GM21381 (cell line): ENCODE data around the gene CYP3A7.
"Not testable (repeated sequence)": the region's sequence is repeated elsewhere in the genome, so short reads cannot be mapped to it uniquely, and the experiment has no call there.

Experiments used
- ATAC-seq: cut with Tn5 transposase; IDR thresholded peaks from one replicate; pipeline ENCODE4 v1.9.1; 2021; ENCODE audit warnings: mild to moderate bottlenecking, moderate library complexity; ENCODE audit not compliant: unreplicated experiment

The CYP3A7 gene

GRCh38 chr7:99734987-99735386 is at the start of gene CYP3A7:
CYP3A7 (minus strand) TSS chr7:99735196; CDS start chr7:99735093, 103 bp downstream.
- no peak for ATAC-seq

GRCh38 chr7:99784007-99784406 is 49.0 kb upstream of the CYP3A7 start, which contains the start of gene CYP3A4:
CYP3A4 (minus strand) TSS chr7:99784184; CDS start chr7:99784081, 103 bp downstream.
- ATAC-seq: no peak

- ATAC-seq: no peak
Observed at GRCh38 chr7:99782012-99782953, 47.3 kb upstream of the CYP3A7 start.

GRCh38 chr7:99780588-99780987 is 45.6 kb upstream of the CYP3A7 start:
- ATAC-seq: no peak

GRCh38 chr7:99779949-99780348 is 45.0 kb upstream of the CYP3A7 start:
- ATAC-seq: no peak

GRCh38 chr7:99778880-99779279 is 43.9 kb upstream of the CYP3A7 start:
- ATAC-seq: no peak

GRCh38 chr7:99773395-99773794 is 38.4 kb upstream of the CYP3A7 start:
- ATAC-seq: not testable (repeated sequence)

- no peak for ATAC-seq
Observed at GRCh38 chr7:99772565-99772964, 37.6 kb upstream of the CYP3A7 start.

GRCh38 chr7:99769494-99769893 is 34.5 kb upstream of the CYP3A7 start:
- ATAC-seq: not testable (repeated sequence)

GRCh38 chr7:99768471-99768870 is 33.5 kb upstream of the CYP3A7 start:
- peak; percentile 51 for ATAC-seq

- ATAC-seq: peak; percentile 79
Observed at GRCh38 chr7:99767662-99768061, 32.7 kb upstream of the CYP3A7 start.

- no peak for ATAC-seq
Observed at GRCh38 chr7:99766484-99767099, 31.6 kb upstream of the CYP3A7 start.

- no peak for ATAC-seq
Observed at GRCh38 chr7:99764478-99764877, 29.5 kb upstream of the CYP3A7 start.

GRCh38 chr7:99762680-99763327 is 27.8 kb upstream of the CYP3A7 start:
- ATAC-seq: no peak

- ATAC-seq: no peak
Observed at GRCh38 chr7:99755085-99755484, 20.1 kb upstream of the CYP3A7 start.

- ATAC-seq: no peak
Observed at GRCh38 chr7:99752356-99752755, 17.4 kb upstream of the CYP3A7 start.

- ATAC-seq: not testable (repeated sequence)
Observed at GRCh38 chr7:99751322-99752052, 16.5 kb upstream of the CYP3A7 start.

- ATAC-seq: no peak
Observed at GRCh38 chr7:99748846-99749579, 14.0 kb upstream of the CYP3A7 start.

GRCh38 chr7:99746915-99747314 is 11.9 kb upstream of the CYP3A7 start:
- ATAC-seq: not testable (repeated sequence)

GRCh38 chr7:99745395-99745794 is 10.4 kb upstream of the CYP3A7 start:
- ATAC-seq: not testable (repeated sequence)
